Neural cell (in vitro differentiated cells): Measurements from ENCODE around the gene SH3PXD2A. TPM values are rescaled to one million over a fixed set of nuclear protein-coding genes. Genes with fewer than 3 reads are reported as not detected.

Experiments
- H2AFZ ChIP-seq: fragments of 200-600, 300-800 bp; sonication (generic), shearing (Covaris generic); 2 replicates; pipeline ENCODE4 v1.6.0; 2014; ENCODE audit warnings: low read depth, mild to moderate bottlenecking, antibody characterized with exemption, low read length, moderate library complexity
- H3F3A ChIP-seq: fragments of 200-600 bp; shearing (Covaris generic); 2 replicates; pipeline ENCODE4 v1.6.1; 2016; ENCODE audit warnings: mild to moderate bottlenecking, moderate library complexity, mixed read lengths, antibody characterized with exemption, low read length; ENCODE audit not compliant: insufficient read depth, poor library complexity, severe bottlenecking
- H3K27ac ChIP-seq: fragments of 200-600, 300-800 bp; sonication (generic), shearing (Covaris generic); 2 replicates; pipeline ENCODE4 v1.5.1; 2014; ENCODE audit warnings: mild to moderate bottlenecking, low read length, moderate library complexity
- H3K27me3 ChIP-seq: fragments of 300-800, 200-600 bp; sonication (generic), shearing (Covaris generic); 2 replicates; pipeline ENCODE4 v1.6.0; 2014; ENCODE audit warnings: mild to moderate bottlenecking, low read depth, low read length, moderate library complexity; ENCODE audit not compliant: insufficient read depth
- H3K36me3 ChIP-seq: fragments of 300-800, 200-600 bp; sonication (generic), shearing (Covaris generic); 2 replicates; pipeline ENCODE4 v1.5.1; 2014; ENCODE audit warnings: mild to moderate bottlenecking, antibody characterized with exemption, low read length, moderate library complexity; ENCODE audit not compliant: insufficient read depth
- H3K4me2 ChIP-seq: fragments of 300-800, 200-600 bp; sonication (generic), shearing (Covaris generic); 2 replicates; pipeline ENCODE4 v1.6.0; 2014; ENCODE audit warnings: mild to moderate bottlenecking, low read length
- H3K4me3 ChIP-seq: fragments of 300-800, 200-600 bp; sonication (generic), shearing (Covaris generic); 2 replicates; pipeline ENCODE4 v1.5.1; 2014; ENCODE audit warnings: mild to moderate bottlenecking, low read length, moderate library complexity
- H3K79me2 ChIP-seq: fragments of 200-600 bp; shearing (Covaris generic); replicated peaks from 2 replicates; pipeline ENCODE4 v1.6.0; 2014; ENCODE audit warnings: mild to moderate bottlenecking, low read length, moderate library complexity; ENCODE audit not compliant: insufficient read depth
- H3K9ac ChIP-seq: fragments of 300-800, 200-600 bp; sonication (generic), shearing (Covaris generic); 2 replicates; pipeline ENCODE4 v1.6.1; 2016; ENCODE audit warnings: mild to moderate bottlenecking, low read length, mixed read lengths
- H3K9me2 ChIP-seq: fragments of 200-600 bp; shearing (Covaris generic); 2 replicates; pipeline ENCODE4 v1.6.1; 2016; ENCODE audit warnings: mild to moderate bottlenecking, low read length, mixed read lengths; ENCODE audit not compliant: insufficient read depth
- H3K9me3 ChIP-seq: fragments of 200-600, 300-800 bp; sonication (generic), shearing (Covaris generic); 2 replicates; pipeline ENCODE4 v1.6.1; 2016; ENCODE audit warnings: mild to moderate bottlenecking, mixed run types, low read length, moderate library complexity, mixed read lengths
- H4K20me1 ChIP-seq: fragments of 200-600 bp; shearing (Covaris generic); 2 replicates; pipeline ENCODE4 v1.6.1; 2016; ENCODE audit warnings: mild to moderate bottlenecking, mixed run types; ENCODE audit not compliant: insufficient read depth
- EP300 ChIP-seq: fragments of 450-650 bp; conservative IDR thresholded peaks from 2 replicates; pipeline ENCODE4 v1.6.1; 2014; ENCODE audit warnings: antibody characterized with exemption, mild to moderate bottlenecking, moderate library complexity; ENCODE audit not compliant: poor library complexity, severe bottlenecking
- EZH2 ChIP-seq: fragments of 200-600, 300-800 bp; shearing (Covaris generic), sonication (generic); IDR thresholded peaks from 2 replicates; pipeline ENCODE4 v1.6.1; 2014; ENCODE audit warnings: antibody characterized with exemption, low read length, borderline replicate concordance, mild to moderate bottlenecking; ENCODE audit not compliant: insufficient read depth, poor library complexity, severe bottlenecking
- MXI1 ChIP-seq: fragments of 450-650 bp; conservative IDR thresholded peaks from 2 replicates; pipeline ENCODE4 v1.6.1; 2014; ENCODE audit warnings: antibody characterized with exemption, mild to moderate bottlenecking; ENCODE audit not compliant: poor library complexity, severe bottlenecking
- POLR2AphosphoS5 ChIP-seq: IDR thresholded peaks from 2 replicates; pipeline ENCODE4 v1.6.1; 2012
- RAD21 ChIP-seq: fragments of 450-650 bp; conservative IDR thresholded peaks from 2 replicates; pipeline ENCODE4 v1.6.1; 2014; ENCODE audit warnings: antibody characterized with exemption, mild to moderate bottlenecking, moderate library complexity
- SMC3 ChIP-seq: fragments of 450-650 bp; conservative IDR thresholded peaks from 2 replicates; pipeline ENCODE4 v1.6.1; 2014; ENCODE audit warnings: antibody characterized with exemption, mild to moderate bottlenecking, moderate library complexity; ENCODE audit not compliant: poor library complexity
- TAF1 ChIP-seq: IDR thresholded peaks from 2 replicates; pipeline ENCODE4 v1.6.1; 2012; ENCODE audit warnings: low read depth
- polyA plus RNA-seq: library from polyadenylated mRNA; depleted of rRNA; stranded (reverse); fragments of >200 nt; gene quantifications from 2 replicates; pipeline ENCODE4 v1.2.3, GENCODE V29; 2014
- TF ChIP-seq, protein P1 (sequence below): fragments of 450-650 bp; IDR thresholded peaks from 2 replicates; pipeline ENCODE4 v1.5.1; 2014; ENCODE audit warnings: antibody characterized with exemption, mild to moderate bottlenecking, moderate library complexity; ENCODE audit not compliant: poor library complexity, severe bottlenecking
- TF ChIP-seq, protein P2 (sequence below): IDR thresholded peaks from 2 replicates; pipeline ENCODE4 v1.6.1; 2012; ENCODE audit warnings: borderline replicate concordance

The SH3PXD2A gene
- polyA plus RNA-seq, 1 donor from 2014 or later: 5.2 TPM

DNA sequence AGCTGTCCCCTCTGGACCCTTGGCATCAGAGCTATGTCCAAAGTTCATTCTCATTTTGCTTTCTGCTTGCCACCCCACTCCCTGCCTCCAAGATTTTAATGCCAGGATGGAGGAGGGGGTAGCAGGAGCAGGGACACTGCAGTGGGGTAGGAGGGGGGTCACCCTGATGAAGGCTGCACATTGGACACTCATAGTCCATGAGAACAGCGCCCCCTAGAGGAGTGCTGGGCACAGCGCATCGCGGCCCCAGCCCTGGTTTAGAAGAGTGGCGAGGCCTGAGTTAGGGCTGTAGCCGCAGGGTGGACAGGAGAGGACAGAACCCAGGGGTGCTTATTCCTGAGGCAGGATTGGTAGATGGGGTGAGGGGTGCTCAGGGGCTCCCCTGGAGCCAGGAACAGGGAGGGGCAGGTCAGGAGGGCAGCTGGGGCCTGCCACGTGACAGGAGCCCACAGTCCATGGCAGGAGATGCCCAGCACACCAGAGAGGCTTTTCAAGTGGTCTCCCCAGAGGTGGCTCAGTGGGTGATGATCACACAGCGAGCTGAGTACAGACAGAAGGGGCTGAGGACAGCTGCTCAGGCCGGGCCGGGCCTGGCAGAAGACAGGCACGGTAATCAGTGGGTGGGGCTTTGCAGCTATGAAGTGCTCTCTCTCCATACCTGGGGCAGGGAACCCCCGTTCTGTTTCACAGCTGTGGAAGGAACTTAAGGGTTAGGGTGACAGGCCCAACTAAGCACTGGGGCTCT lies 290.4 kb downstream of the SH3PXD2A start:
- peaks cover 3% of the 10 kb centered on the region for H4K20me1 ChIP-seq
- no peak overlapping the region for H3K27ac ChIP-seq
- H3K9me2 ChIP-seq: no peaks in the 10 kb centered on the region
- H2AFZ ChIP-seq: no peak overlapping the region
- H3K9ac ChIP-seq: no peak overlapping the region
- H3K4me2 ChIP-seq: no peak overlapping the region
- no peaks in the 10 kb centered on the region for H3K36me3 ChIP-seq
- no peaks in the 10 kb centered on the region for H3K79me2 ChIP-seq
- no peaks in the 10 kb centered on the region for H3F3A ChIP-seq
- H3K9me3 ChIP-seq: no peaks in the 10 kb centered on the region
- H3K4me3 ChIP-seq: no peak overlapping the region
- H3K27me3 ChIP-seq: no peaks in the 10 kb centered on the region
- TF ChIP-seq TAF1 (no peak), MXI1 (no peak), EP300 (no peak), SMC3 (no peak), POLR2AphosphoS5 (no peak), EZH2 (no peak), RAD21 (no peak)
- TF ChIP-seq, protein P1, sequence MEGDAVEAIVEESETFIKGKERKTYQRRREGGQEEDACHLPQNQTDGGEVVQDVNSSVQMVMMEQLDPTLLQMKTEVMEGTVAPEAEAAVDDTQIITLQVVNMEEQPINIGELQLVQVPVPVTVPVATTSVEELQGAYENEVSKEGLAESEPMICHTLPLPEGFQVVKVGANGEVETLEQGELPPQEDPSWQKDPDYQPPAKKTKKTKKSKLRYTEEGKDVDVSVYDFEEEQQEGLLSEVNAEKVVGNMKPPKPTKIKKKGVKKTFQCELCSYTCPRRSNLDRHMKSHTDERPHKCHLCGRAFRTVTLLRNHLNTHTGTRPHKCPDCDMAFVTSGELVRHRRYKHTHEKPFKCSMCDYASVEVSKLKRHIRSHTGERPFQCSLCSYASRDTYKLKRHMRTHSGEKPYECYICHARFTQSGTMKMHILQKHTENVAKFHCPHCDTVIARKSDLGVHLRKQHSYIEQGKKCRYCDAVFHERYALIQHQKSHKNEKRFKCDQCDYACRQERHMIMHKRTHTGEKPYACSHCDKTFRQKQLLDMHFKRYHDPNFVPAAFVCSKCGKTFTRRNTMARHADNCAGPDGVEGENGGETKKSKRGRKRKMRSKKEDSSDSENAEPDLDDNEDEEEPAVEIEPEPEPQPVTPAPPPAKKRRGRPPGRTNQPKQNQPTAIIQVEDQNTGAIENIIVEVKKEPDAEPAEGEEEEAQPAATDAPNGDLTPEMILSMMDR: no peak
- TF ChIP-seq, protein P2, sequence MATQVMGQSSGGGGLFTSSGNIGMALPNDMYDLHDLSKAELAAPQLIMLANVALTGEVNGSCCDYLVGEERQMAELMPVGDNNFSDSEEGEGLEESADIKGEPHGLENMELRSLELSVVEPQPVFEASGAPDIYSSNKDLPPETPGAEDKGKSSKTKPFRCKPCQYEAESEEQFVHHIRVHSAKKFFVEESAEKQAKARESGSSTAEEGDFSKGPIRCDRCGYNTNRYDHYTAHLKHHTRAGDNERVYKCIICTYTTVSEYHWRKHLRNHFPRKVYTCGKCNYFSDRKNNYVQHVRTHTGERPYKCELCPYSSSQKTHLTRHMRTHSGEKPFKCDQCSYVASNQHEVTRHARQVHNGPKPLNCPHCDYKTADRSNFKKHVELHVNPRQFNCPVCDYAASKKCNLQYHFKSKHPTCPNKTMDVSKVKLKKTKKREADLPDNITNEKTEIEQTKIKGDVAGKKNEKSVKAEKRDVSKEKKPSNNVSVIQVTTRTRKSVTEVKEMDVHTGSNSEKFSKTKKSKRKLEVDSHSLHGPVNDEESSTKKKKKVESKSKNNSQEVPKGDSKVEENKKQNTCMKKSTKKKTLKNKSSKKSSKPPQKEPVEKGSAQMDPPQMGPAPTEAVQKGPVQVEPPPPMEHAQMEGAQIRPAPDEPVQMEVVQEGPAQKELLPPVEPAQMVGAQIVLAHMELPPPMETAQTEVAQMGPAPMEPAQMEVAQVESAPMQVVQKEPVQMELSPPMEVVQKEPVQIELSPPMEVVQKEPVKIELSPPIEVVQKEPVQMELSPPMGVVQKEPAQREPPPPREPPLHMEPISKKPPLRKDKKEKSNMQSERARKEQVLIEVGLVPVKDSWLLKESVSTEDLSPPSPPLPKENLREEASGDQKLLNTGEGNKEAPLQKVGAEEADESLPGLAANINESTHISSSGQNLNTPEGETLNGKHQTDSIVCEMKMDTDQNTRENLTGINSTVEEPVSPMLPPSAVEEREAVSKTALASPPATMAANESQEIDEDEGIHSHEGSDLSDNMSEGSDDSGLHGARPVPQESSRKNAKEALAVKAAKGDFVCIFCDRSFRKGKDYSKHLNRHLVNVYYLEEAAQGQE: no peak

DNA sequence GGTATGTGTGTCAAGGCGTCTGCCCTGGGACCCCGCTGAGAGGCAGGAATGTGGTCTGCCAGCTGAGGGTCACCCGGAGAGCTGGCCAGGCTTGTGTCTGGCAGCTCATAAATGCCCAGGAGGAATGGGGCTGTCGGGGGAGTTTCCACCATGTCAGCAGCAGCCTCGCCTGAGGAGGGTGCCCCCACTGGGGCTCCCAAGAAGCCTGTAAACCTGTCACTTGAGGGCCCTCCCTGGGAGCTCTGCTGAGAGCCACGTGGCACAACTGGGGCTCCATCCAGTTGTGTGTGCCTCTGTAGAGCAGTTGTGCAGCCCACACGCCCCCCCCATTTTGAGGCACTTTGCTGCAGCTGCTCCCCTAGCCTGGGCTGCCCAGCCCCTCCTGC lies 291.3 kb downstream of the SH3PXD2A start:
- Histone ChIP-seq H3K9me2 (no peaks in the 10 kb centered on the region), H3K79me2 (no peaks in the 10 kb centered on the region), H3K9me3 (no peaks in the 10 kb centered on the region), H2AFZ (no peak overlapping the region), H3F3A (no peaks in the 10 kb centered on the region), H4K20me1 (peaks cover 3% of the 10 kb centered on the region), H3K9ac (no peak overlapping the region), H3K4me2 (no peak overlapping the region), H3K4me3 (no peak overlapping the region), H3K27me3 (no peaks in the 10 kb centered on the region), H3K27ac (no peak overlapping the region), H3K36me3 (no peaks in the 10 kb centered on the region)
- TF ChIP-seq TAF1 (no peak), POLR2AphosphoS5 (no peak), SMC3 (no peak), RAD21 (no peak), EP300 (no peak)
